Dendritic cell treated with granulocyte-macrophage colony-stimulating factor and Interleukin-4, amounts not matched to agents 40 ng/mL and 50 ng/mL, for 4 days (primary cell): ENCODE measurements around the gene SCARB2.

ENCODE experiments used
- H3K27ac Mint-ChIP-seq: one replicate; pipeline ENCODE4 v1.8.0; 2022; ENCODE audit warnings: mild to moderate bottlenecking, mixed read lengths
- H3K27me3 Mint-ChIP-seq: one replicate; pipeline ENCODE4 v1.8.0; 2022; ENCODE audit warnings: mild to moderate bottlenecking, mixed read lengths
- H3K36me3 Mint-ChIP-seq: one replicate; pipeline ENCODE4 v1.8.0; 2022; ENCODE audit warnings: low read depth, mixed read lengths
- H3K4me1 Mint-ChIP-seq: one replicate; pipeline ENCODE4 v1.8.0; 2022; ENCODE audit warnings: low read depth, mixed read lengths
- H3K4me3 Mint-ChIP-seq: one replicate; pipeline ENCODE4 v1.8.0; 2022; ENCODE audit warnings: mild to moderate bottlenecking, moderate library complexity, mixed read lengths
- H3K9me3 Mint-ChIP-seq: one replicate; pipeline ENCODE4 v1.8.0; 2022; ENCODE audit warnings: mixed read lengths
- intact Hi-C: fragments of 100-400 bp; cut with micrococcal nuclease; formaldehyde crosslinking; loops from one replicate; pipeline ENCODE4 v1.15.0; 2022

Gene SCARB2

DNA sequence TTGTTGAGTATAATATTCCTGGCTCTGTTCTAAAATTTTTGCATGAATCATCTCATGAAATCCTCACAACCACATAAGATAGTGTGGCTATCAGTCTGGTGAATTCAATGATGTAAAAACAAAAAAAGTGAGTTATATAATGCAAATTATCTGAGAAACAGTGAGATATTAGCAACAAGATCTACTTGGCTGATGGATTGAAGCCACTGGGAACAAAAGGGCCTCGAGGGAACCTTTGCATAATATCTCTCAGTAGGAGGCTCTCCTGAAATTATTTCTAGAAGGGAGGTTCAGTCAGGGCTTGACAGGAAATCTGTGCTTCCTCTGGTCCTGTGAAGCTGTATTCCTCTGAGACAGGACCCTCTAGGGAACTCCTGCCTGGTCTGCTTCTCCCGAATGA lies 35.3 kb downstream of the SCARB2 start:
- Mint-ChIP-seq H3K4me1 (no peaks in the 10 kb centered on the region), H3K36me3 (peaks cover 56% of the 10 kb centered on the region), H3K27ac (no peak overlapping the region), H3K4me3 (no peak overlapping the region), H3K9me3 (no peaks in the 10 kb centered on the region), H3K27me3 (no peaks in the 10 kb centered on the region)
- intact Hi-C loops = no loop called here

DNA sequence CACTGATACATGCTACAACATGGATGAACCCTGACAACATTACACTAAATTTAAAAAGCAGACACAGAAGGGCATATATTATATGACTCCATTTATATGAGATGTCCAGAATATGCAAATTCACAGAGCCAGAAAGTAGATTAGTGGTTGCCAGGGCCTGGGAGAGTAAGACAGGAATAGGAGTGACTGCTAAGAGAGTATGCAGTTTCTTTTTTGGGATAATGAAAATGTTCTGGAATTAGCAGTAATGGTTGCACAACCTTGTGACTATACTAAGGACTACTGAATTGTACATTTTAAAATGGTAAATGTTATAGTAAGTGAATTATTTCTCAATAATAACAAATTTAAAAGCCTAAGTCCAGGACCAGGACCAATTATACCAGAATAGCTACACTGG lies 35.9 kb downstream of the SCARB2 start:
- no peak overlapping the region for H3K4me3 Mint-ChIP-seq
- H3K4me1 Mint-ChIP-seq = no peaks in the 10 kb centered on the region
- no peaks in the 10 kb centered on the region for H3K9me3 Mint-ChIP-seq
- intact Hi-C loops = no loop called here
- H3K27ac Mint-ChIP-seq = no peak overlapping the region
- no peaks in the 10 kb centered on the region for H3K27me3 Mint-ChIP-seq
- H3K36me3 Mint-ChIP-seq = peaks cover 62% of the 10 kb centered on the region

DNA sequence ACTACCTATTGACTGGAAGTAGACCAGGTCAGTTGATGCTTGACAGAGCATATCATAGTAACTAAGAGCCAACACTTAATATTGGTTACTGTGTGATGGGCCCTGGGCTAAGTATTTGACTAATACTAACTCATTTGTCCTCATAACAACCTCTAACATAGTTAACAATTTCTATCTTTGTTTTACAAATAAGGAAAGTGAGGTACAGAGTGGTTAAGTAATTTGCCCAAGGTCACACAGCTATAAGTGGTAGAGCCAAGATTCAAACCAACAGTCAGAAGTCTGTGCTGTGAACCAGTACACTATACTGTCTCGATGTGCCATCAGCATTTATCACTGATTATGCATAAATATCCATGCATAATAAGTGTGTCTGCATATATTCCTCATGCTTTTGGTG lies 38.3 kb downstream of the SCARB2 start:
- Mint-ChIP-seq H3K9me3 (no peaks in the 10 kb centered on the region), H3K27ac (no peak overlapping the region), H3K4me3 (no peak overlapping the region), H3K27me3 (no peaks in the 10 kb centered on the region), H3K4me1 (no peaks in the 10 kb centered on the region), H3K36me3 (peaks cover 74% of the 10 kb centered on the region)
- intact Hi-C loops = no loop called here

DNA sequence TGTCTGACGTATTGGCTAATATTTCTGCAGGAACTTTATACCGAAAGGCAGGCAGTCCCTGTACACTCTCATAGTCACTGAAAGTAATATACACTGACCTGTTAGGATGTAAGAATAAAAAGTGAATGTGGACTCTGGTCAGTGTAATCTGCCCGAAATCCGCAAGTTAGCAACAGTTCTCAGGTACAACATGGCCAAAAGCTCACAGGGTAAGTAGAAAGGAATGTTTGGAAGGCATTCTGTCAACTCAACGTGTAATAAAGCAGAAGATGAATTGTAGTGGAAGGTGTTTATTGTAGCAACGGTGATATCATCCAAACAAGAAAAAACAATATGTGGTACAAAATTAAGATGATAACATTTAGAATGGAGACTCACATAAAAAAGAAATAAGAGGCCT lies 39.4 kb downstream of the SCARB2 start:
- no peak overlapping the region for H3K27ac Mint-ChIP-seq
- H3K4me1 Mint-ChIP-seq = no peaks in the 10 kb centered on the region
- H3K4me3 Mint-ChIP-seq = no peak overlapping the region
- H3K27me3 Mint-ChIP-seq = no peaks in the 10 kb centered on the region
- intact Hi-C loops = no loop called here
- peaks cover 76% of the 10 kb centered on the region for H3K36me3 Mint-ChIP-seq
- no peaks in the 10 kb centered on the region for H3K9me3 Mint-ChIP-seq

DNA sequence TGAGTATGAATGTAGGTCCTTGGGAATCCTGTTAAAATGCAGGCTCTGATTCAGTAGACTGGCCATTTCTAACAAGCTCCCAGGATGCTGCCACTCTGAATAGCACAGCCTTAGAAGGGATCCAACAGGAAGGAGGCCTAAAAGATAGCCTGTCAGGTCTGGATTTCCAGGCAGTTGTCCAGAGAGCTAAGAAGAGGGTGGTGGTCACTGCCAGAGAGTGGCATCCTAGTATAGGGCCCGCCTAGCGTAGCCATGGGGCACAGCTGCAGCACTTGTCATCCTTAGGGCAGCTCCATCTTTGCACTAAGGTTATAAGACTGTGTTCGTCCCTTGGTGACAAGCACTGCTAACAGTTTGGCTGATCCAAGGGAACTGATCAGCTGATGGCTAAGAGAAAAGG lies 44.9 kb downstream of the SCARB2 start:
- no peak overlapping the region for H3K4me3 Mint-ChIP-seq
- no peak overlapping the region for H3K27ac Mint-ChIP-seq
- no peaks in the 10 kb centered on the region for H3K27me3 Mint-ChIP-seq
- H3K9me3 Mint-ChIP-seq = no peaks in the 10 kb centered on the region
- intact Hi-C loops = no loop called here
- H3K4me1 Mint-ChIP-seq = no peaks in the 10 kb centered on the region
- peaks cover 80% of the 10 kb centered on the region for H3K36me3 Mint-ChIP-seq

DNA sequence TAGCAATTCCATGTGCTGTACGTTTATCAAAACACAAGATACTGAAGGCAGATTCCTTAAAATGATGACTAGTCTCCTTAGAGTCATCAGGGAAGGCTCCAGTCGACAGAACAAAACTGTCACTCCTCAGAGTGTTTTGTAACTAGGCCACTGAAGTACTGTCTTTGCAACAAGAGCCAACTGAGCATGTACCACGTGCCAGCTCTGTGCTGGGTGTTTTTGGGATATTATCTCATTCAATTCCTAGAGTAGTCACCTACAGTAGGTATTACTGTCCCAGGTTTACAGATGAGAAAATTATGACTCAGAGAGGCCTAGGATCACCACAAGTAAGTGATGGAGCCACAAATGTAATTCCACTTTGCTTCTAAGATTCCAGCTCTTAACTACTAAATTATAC lies 47.1 kb downstream of the SCARB2 start:
- Mint-ChIP-seq H3K27ac (no peak overlapping the region), H3K36me3 (peaks cover 83% of the 10 kb centered on the region), H3K27me3 (no peaks in the 10 kb centered on the region), H3K4me3 (no peak overlapping the region), H3K9me3 (no peaks in the 10 kb centered on the region), H3K4me1 (no peaks in the 10 kb centered on the region)
- intact Hi-C loops = no loop called here

DNA sequence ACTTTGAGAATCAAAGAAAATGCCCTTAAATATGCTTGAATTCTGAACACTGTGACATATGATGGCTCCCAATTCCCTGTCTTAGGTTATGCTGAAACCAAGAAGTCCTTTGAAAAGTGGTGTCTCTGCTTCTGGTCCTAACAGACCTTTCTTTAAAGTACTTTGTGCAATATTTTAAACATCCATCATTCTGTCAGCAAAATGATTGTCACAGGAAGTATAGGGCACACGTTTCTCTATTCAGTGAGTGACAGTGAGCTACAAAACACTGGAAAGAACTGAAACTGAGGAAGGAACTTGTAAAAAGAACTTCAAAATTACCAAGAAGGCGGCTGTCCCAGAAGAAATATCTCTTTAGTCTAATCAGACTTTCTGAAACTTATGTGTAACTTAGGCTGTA lies 53.3 kb downstream of the SCARB2 start:
- H3K27ac Mint-ChIP-seq = no peak overlapping the region
- intact Hi-C loops = no loop called here
- H3K9me3 Mint-ChIP-seq = peaks cover 1% of the 10 kb centered on the region
- H3K4me1 Mint-ChIP-seq = peaks cover 9% of the 10 kb centered on the region
- no peaks in the 10 kb centered on the region for H3K27me3 Mint-ChIP-seq
- peaks cover 59% of the 10 kb centered on the region for H3K36me3 Mint-ChIP-seq
- H3K4me3 Mint-ChIP-seq = no peak overlapping the region

DNA sequence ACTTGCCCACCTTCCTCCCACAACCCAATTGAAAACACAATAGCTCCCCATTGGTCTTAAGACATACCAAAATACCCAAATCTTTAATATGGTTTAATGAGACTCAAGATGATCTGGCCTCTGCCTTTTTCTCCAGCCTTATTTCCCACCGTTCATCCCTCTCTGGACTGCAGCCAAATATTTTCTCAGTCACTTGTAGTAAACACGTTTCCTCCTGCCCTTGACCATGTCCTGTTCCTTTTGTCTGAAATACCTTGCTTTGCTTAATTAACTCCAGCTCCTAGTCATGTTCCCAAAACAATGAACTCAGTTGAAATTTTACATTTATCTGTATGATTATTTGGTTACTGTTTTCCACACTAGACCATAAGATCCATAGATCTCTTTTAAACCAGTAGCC lies 57.0 kb downstream of the SCARB2 start:
- no peaks in the 10 kb centered on the region for H3K27me3 Mint-ChIP-seq
- no peak overlapping the region for H3K4me3 Mint-ChIP-seq
- intact Hi-C loops = no loop called here
- H3K27ac Mint-ChIP-seq = no peak overlapping the region
- peaks cover 9% of the 10 kb centered on the region for H3K4me1 Mint-ChIP-seq
- peaks cover 10% of the 10 kb centered on the region for H3K9me3 Mint-ChIP-seq
- H3K36me3 Mint-ChIP-seq = peaks cover 29% of the 10 kb centered on the region

DNA sequence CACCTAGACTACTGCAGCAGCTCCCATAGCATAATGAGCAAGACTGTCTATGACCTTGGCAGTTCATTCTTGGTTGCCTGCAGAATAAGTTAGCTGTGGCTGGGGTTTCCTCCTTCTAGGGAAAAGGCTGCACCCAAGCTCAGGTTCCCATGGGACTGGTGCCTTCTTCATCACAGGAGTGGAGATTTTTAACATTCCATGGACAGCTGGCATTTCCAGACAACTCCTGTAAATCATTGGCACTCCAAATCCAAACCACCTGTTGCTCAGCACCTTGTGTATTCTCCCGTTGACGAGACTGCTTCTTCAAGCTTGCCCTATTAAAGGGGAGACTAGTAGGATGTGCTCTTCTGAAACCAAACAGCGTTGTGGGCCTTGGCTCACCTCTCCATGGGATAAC lies 57.6 kb downstream of the SCARB2 start:
- Mint-ChIP-seq H3K36me3 (peaks cover 22% of the 10 kb centered on the region), H3K9me3 (peaks cover 10% of the 10 kb centered on the region), H3K4me3 (no peak overlapping the region), H3K4me1 (peaks cover 8% of the 10 kb centered on the region), H3K27me3 (no peaks in the 10 kb centered on the region), H3K27ac (no peak overlapping the region)
- intact Hi-C loops = no loop called here

DNA sequence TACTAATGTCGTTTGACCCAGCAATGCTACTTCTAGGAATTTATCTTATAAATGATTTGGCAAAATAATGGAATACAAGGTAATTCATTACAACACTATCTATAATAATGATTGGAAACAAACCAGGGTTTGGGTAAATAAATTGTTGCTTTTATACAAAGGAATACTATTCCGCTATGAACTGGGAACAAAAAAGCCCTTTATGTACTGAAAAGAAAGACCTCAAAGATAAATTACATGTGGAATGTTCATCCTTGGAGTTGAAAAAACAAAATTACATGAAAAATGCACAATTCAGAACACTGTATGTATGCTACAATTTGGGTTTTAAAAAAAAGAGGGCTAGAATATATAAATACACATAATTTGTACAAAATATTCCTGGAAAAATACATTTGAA lies 60.3 kb downstream of the SCARB2 start:
- H3K27ac Mint-ChIP-seq = no peak overlapping the region
- H3K4me3 Mint-ChIP-seq = no peak overlapping the region
- no peaks in the 10 kb centered on the region for H3K27me3 Mint-ChIP-seq
- peaks cover 10% of the 10 kb centered on the region for H3K9me3 Mint-ChIP-seq
- peaks cover 11% of the 10 kb centered on the region for H3K36me3 Mint-ChIP-seq
- no peaks in the 10 kb centered on the region for H3K4me1 Mint-ChIP-seq
- intact Hi-C loops = no loop called here

DNA sequence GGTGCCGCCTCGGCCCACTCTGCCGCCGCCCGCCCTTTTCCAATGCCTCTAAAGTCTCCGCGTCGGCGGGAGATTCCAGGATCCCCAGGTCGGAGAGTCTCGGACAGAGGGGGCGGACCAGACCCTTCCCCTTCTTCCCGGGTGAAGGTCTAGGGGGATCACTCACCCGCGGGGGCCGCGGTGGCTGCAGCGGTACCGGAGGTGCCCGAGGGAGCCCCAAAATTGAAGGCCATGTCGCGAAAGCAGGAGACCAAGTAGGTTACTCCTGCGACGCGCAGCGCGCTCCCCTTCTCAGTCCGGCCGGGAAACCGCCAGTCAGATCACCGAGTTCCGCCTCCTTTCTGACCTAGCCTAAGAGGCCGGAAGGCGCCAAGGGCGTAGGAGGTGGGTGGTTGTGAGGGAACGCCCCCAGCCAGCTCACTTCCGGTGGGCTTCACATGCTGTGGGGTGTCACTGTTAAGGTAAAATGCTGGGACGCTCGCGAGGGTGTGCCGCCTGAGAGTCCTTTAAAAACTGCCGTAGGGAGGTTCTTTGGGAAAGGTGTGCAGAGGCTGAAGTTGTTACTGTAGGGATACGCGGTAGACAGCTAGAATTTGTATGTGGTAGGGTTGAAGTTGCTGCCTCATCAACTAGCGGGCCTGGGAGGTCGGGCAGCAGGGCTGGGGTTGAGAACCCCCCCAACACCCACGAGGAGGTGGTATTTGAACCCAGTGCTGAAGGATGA lies 65.3 kb downstream of the SCARB2 start, which contains the start of gene NUP54:
TSS of gene NUP54 (minus strand) at position 256 of the 724 bp plus-strand sequence. CDS start at position 233, 23 bp downstream.
- intact Hi-C loops = loop anchor here (2.0 kb wide), 2 partner anchors 158 to 476 kb away; partner anchors contain the start of genes G3BP2 and SDAD1
- Mint-ChIP-seq H3K36me3 (peaks cover 24% of the 10 kb centered on the region), H3K27me3 (no peaks in the 10 kb centered on the region), H3K9me3 (no peaks in the 10 kb centered on the region), H3K4me3 (peak within 1 kb of the TSS; percentile 97), H3K27ac (peak within 1 kb of the TSS; percentile 91), H3K4me1 (peaks cover 6% of the 10 kb centered on the region)

DNA sequence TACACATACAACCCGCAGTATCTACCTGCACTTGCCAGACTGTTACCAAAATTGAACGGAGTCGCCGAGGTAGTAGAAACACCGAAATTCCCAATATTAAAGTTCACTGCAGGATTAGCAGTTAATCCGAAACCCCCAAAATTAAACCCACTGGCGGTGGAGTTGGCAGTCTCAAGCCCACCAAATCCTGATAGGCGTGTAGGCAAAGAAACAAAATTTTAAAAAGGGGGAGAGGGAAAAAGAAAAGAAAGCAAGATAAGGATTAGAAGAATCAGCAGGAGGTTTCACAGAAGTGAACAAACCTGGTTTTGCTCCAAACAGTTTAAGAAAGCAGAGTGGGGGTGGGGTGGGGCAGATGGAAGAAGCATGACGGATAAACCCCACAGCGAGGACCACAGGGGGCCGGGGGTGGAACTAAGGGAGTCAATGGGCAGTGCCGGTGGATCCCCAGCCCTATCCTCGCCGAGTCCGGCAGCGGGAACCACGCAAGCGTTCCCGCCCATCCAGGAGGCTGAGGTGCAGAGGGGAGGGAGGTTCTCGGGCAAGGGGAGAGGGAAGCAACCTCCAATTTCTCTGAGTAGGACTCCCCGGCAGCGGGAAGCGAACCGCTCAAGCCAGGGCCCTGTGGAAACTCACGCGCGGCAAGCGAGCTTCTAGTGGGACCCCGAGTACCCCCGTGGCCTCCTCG lies 66.0 kb downstream of the SCARB2 start:
- Mint-ChIP-seq H3K4me1 (peaks cover 6% of the 10 kb centered on the region), H3K36me3 (peaks cover 31% of the 10 kb centered on the region), H3K9me3 (no peaks in the 10 kb centered on the region), H3K27me3 (no peaks in the 10 kb centered on the region), H3K4me3 (peak overlapping the region; percentile 97), H3K27ac (peak overlapping the region; percentile 91)
- intact Hi-C loops = loop anchor here (2.0 kb wide), 2 partner anchors 157 to 475 kb away; partner anchors contain the start of genes G3BP2 and SDAD1

DNA sequence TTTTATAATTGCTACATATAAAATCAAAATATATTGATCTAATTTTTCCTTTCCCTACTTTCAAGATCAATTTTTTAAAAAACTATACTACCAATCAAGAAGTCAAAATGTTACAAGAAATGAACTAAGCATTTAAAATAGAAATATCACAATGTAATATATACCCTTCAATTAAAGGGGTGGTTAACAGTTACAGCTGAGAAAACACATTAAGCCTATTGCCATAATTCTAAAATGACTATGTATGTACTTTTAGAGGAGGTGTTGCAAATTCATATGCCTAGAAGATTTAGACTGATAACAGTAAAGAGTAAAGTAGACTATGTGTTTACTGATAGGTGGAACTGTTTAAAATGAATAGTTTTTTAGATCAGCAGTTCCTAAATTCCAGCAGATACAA lies 69.1 kb downstream of the SCARB2 start:
- Mint-ChIP-seq H3K27me3 (no peaks in the 10 kb centered on the region), H3K4me1 (peaks cover 6% of the 10 kb centered on the region), H3K27ac (no peak overlapping the region), H3K4me3 (no peak overlapping the region), H3K36me3 (peaks cover 58% of the 10 kb centered on the region), H3K9me3 (no peaks in the 10 kb centered on the region)
- intact Hi-C loops = no loop called here

DNA sequence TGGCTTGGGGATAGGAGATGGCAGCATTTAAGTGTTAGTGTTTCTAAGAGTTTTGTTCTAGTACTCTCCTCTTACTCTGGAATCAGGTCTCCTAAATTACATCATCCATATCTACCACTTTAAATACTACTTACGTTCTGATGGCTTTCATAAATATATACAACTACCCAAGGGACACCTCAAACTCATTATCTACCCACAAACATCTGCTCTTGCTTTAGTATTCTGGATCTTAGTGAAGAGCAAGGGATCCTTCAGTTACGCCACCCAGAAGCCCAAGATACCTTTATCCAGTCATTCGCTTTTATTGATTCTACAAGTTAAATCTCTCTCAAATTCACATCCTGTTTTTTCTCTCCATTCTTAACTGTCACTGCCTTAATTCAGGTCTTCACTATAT lies 72.4 kb downstream of the SCARB2 start:
- Mint-ChIP-seq H3K4me1 (no peaks in the 10 kb centered on the region), H3K27me3 (no peaks in the 10 kb centered on the region), H3K27ac (no peak overlapping the region), H3K4me3 (no peak overlapping the region), H3K9me3 (no peaks in the 10 kb centered on the region), H3K36me3 (peaks cover 64% of the 10 kb centered on the region)
- intact Hi-C loops = no loop called here
